ENCODE measurements around the gene SPATA31E1. TPM values are rescaled to one million over a fixed set of nuclear protein-coding genes. Genes with fewer than 3 reads are reported as not detected.

Gene SPATA31E1
- total RNA-seq, result not detected in 2 replicates

DNA sequence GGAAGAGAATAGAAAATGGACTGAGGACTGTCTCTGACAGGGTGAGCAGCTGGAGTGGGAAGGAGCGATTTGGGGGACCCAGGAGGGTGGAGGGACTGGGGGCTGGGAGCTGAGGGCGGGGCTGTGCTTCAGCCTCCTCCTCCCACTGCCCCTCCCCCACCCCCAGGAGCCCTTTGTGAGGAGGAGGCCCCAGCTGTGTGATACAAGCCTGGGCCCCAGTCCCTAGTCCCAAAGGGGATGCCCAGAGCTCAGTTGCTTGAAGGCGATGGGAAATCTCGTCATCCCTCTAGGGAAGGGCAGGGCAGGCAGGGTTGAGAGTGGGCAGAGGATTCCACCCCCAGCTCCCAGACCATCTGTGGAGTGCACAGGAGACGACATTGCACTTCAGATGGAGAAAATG is at the start of gene SPATA31E1:
TSS of gene SPATA31E1 (plus strand) at position 251 of the 400 bp plus-strand sequence. CDS start at position 266, 15 bp downstream.

DNA sequence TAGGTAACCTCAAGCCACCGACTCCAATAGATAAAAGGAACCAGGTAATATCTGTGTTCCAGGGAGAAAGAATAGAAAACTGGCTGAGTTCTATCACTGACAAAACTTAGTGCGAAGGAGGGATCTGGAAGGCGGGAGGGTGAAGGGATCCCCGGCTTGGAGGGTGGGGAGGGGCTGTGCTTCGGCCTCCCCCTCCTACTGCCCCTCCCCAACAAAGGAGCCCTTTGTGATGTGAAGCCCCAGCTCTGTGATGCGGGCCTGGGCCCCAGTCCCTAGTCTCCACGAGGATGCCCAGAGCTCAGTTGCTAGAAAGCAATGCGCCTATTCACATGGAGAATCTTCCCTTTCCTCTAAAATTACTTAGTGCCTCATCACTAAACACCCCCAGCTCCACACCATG is 35.0 kb downstream of the SPATA31E1 start, which contains the start of gene SPATA31C1:
TSS of gene SPATA31C1 (plus strand) at position 301 of the 400 bp plus-strand sequence.

Other genes starting within 250 kb of the SPATA31E1 start
- gene CTSL, start 156.8 kb upstream of the SPATA31E1 start, total RNA-seq, result 369 and 388 TPM in 2 replicates
- not detected in 2 replicates for gene SPATA31C1, start 35.1 kb downstream of the SPATA31E1 start, total RNA-seq
- 1.7 and 3.4 TPM in 2 replicates for gene CDK20, start 91.7 kb downstream of the SPATA31E1 start, total RNA-seq